BJ (cell line): Measurements from ENCODE around the gene GPR55. TPM values are rescaled to one million over a fixed set of nuclear protein-coding genes. Genes with fewer than 3 reads are reported as not detected.

Experiments
- CTCF ChIA-PET: fragments of 350-600 bp; formaldehyde crosslinking; extraction: SDS; loops from one replicate; lab custom pipeline; 2021; ENCODE audit warnings: antibody characterized with exemption, inconsistent platforms; lab: Yijun Ruan, JAX
- POLR2A ChIA-PET: fragments of 300-600 bp; sonication (Branson Sonifier 250); formaldehyde crosslinking; extraction: SDS; loops from one replicate; lab custom pipeline; 2021; ENCODE audit warnings: antibody characterized with exemption; lab: Charles Lee
- DNase-seq: peaks from one replicate; pipeline ENCODE4 v3.0.0-alpha.2; 2011; ENCODE audit warnings: low read depth
- H3K27me3 ChIP-seq: 2 replicates; pipeline ENCODE4 v1.6.0; 2011; ENCODE audit warnings: low read length; ENCODE audit not compliant: control insufficient read depth, insufficient read depth
- H3K36me3 ChIP-seq: 2 replicates; pipeline ENCODE4 v1.5.1; 2011; ENCODE audit warnings: low read length; ENCODE audit not compliant: control insufficient read depth, insufficient read depth
- H3K4me3 ChIP-seq: 2 replicates; pipeline ENCODE4 v1.5.1; 2011; ENCODE audit warnings: low read depth, mild to moderate bottlenecking, control low read depth, low read length
- polyA plus RNA-seq: library from polyadenylated mRNA; depleted of rRNA; stranded (reverse); fragments of >200 nt; gene quantifications from 2 replicates; pipeline ENCODE4 v1.2.3, GENCODE V29; 2011
- TF ChIP-seq, protein P1 (sequence below): IDR thresholded peaks from 2 replicates; pipeline ENCODE4 v1.5.1; 2011; ENCODE audit warnings: low read depth, mild to moderate bottlenecking, control low read depth, inconsistent platforms, low read length, moderate library complexity; ENCODE audit not compliant: insufficient read depth

The GPR55 gene
- polyA plus RNA-seq, 1 experiment, result not detected

DNA sequence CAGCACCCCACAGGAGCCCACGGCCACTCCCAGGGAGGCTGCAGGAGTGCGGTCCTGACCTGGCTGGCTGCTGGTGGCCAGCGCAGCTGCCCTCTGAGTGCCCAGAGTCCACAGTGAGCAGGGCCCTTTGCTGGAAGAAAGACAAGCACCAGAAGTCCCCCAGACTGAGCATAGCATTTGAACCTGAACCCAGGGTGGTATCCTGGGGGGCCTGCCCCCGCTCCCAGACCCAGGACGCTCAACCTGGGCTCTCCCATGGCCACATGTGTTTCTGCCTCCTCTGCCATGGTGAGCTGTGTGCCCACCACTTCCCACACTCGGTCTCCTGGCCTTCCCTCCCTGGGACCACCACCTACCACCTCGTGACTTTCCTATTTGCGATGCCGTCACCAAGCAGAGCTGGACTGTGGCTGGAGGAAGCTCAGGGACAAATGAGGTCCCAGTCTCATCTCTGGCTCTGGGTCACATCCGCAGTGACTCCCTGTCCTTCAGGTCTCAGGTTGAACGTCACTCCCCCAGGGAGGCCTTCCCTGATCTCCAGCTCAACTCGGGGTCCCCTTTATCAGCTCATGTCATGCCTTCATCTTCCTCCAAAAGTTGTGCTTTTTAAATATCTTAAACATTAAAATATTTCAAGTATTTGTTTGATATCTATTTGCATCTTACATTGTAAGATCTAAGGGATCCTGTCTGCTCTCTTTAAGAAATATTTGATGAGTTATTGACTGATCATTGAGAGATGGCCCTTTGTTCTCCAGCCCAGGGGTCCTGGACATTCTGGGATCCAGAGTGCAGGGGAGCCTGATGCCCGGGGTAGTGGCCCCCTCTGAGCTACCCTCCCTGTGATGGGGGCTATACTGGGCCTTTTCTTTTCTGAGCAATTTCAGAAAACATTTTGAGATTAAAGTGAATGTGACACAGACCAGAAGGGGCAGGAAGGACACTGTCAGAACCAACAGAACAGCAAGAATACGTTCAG, 16.4 kb upstream of the GPR55 start:
- Histone ChIP-seq H3K36me3 (no peaks in the 10 kb centered on the region), H3K27me3 (peaks cover 2% of the 10 kb centered on the region), H3K4me3 (no peak overlapping the region)
- TF ChIP-seq, protein P1, sequence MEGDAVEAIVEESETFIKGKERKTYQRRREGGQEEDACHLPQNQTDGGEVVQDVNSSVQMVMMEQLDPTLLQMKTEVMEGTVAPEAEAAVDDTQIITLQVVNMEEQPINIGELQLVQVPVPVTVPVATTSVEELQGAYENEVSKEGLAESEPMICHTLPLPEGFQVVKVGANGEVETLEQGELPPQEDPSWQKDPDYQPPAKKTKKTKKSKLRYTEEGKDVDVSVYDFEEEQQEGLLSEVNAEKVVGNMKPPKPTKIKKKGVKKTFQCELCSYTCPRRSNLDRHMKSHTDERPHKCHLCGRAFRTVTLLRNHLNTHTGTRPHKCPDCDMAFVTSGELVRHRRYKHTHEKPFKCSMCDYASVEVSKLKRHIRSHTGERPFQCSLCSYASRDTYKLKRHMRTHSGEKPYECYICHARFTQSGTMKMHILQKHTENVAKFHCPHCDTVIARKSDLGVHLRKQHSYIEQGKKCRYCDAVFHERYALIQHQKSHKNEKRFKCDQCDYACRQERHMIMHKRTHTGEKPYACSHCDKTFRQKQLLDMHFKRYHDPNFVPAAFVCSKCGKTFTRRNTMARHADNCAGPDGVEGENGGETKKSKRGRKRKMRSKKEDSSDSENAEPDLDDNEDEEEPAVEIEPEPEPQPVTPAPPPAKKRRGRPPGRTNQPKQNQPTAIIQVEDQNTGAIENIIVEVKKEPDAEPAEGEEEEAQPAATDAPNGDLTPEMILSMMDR, result no peak
- DNase-seq, result no peak
- CTCF ChIA-PET, result no interaction called here
- POLR2A ChIA-PET, result no interaction called here

DNA sequence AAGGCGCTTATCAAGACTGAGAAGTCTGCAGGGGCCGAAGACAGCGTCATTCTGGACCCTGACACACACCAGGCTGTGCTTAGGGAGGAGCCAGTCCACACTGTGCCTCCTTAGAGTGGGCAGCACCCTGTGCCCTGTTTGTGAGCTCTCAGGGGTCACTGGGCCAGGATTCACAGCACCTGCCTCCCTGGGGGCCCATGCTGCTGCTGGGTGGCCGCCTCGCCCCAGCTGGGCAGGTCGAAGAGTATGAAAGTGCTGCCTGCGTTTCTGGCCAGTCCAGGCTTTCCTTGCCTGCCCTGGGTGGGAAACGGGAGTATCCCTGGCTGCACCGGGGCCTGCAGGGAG, 15.4 kb upstream of the GPR55 start:
- TF ChIP-seq, protein P1, result no peak
- H3K4me3 ChIP-seq, result no peak overlapping the region
- no peak for DNase-seq
- peaks cover 4% of the 10 kb centered on the region for H3K27me3 ChIP-seq
- ChIA-PET CTCF (no interaction called here), POLR2A (no interaction called here)
- H3K36me3 ChIP-seq, result no peaks in the 10 kb centered on the region

DNA sequence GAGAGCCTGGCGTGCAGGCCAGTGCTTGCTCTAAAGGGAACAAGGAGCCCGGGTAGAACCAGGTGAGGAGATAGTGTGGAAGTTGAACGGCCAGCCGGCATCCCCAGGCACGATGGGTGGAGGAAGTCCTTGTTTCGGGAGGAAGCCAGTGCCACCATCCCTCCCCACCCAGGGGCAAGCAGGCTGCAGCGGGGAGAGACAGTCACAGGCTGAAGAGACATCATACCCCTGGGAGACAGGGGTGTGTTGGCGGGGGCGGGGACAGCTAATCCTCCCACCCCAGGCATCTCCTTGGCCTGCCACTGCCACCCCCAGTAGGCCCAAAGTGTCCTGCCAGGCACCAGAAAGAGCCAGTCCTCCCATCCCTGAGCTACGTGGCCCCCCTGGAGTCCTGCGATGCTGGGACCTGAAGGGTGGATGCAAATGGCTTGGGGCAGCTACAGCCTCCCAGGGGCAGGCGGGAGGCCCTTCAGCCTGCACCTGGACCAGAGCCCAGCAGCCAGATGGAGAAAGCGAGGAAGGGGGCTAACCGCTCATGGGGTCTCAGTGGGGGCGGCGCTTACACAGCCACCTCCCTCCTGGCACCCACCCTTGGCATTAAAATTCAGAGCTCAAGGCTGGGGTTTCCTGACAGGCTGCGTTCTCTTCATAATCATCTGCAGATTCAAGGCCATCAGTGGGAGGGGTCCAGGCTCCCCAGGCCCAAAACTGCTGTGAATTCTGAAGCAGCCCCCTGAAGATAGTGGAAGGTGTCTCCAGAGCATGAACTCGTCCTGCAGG, 14.8 kb upstream of the GPR55 start:
- Histone ChIP-seq H3K27me3 (peaks cover 4% of the 10 kb centered on the region), H3K36me3 (no peaks in the 10 kb centered on the region), H3K4me3 (no peak overlapping the region)
- TF ChIP-seq, protein P1, result no peak
- POLR2A ChIA-PET, result no interaction called here
- DNase-seq, result no peak
- CTCF ChIA-PET, result no interaction called here

DNA sequence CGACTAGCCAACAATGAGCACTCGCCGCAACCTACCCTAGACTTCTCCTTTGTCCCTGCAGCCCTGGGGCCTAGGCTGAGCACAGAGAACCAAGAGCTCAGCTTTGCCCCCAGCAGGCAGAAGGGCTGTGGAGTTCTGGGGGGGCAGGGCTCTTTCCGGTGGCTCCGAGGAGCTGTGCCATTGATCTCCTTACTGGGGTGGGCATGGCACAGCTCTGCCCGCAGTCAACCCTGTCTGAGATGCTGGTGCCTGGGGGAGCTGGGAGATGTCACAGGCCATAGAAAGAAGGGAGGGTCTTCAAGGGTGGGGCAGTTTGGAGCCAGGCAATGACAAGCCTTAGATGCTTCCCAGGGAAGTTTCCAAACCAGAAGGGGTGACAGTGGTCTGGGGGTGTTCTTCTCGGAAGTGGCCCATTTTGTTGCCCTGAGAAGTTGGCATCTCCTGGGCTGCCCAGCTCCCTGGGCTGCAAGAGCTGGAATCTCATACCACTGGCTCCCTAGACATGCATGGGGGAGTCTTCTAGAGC, 14.1 kb upstream of the GPR55 start:
- TF ChIP-seq, protein P1, result no peak
- DNase-seq, result no peak
- ChIA-PET POLR2A (no interaction called here), CTCF (no interaction called here)
- H3K36me3 ChIP-seq, result no peaks in the 10 kb centered on the region
- H3K4me3 ChIP-seq, result no peak overlapping the region
- peaks cover 4% of the 10 kb centered on the region for H3K27me3 ChIP-seq

DNA sequence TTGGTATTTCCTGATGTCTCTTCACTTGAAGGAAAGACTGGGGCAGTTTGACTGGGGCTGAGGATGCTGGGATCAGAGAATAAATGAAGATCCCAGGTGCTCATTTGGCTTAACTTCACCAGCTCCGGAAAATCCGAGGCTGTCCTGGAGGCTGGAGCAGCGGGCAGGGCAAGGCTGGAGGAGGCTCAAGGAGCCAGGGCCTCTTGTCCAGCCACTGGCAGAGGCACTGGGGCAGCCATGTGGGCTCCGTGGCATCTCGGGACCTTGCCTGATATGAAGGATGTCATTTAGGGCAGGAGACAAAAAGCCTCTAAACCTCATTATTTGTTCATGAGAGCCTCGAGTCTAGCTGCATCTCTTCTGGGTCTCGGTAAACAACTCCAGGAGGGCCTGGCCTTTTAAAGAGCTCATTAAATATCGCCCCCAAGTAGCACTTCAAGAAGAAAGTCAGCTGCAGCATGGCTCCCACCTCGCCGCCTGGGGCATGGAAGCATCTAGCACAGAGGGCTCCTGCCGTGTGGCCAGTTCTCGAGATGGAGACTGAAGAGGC, 13.5 kb upstream of the GPR55 start:
- POLR2A ChIA-PET, result no interaction called here
- no peak for DNase-seq
- Histone ChIP-seq H3K4me3 (no peak overlapping the region), H3K27me3 (peaks cover 4% of the 10 kb centered on the region), H3K36me3 (no peaks in the 10 kb centered on the region)
- CTCF ChIA-PET, result no interaction called here
- TF ChIP-seq, protein P1, result no peak
